Ecto neural progenitor cell (in vitro differentiated cells): ENCODE measurements around the gene SRRT.
"Not testable (repeated sequence)": the region's sequence is repeated elsewhere in the genome, so short reads cannot be mapped to it uniquely, and the experiment has no call there.

Experiments used
- DNase-seq: peaks from one replicate; pipeline ENCODE4 v3.0.0-alpha.2; 2018; ENCODE audit warnings: low spot score

SRRT gene

GRCh38 chr7:100893910-100894721 lies 19.2 kb downstream of the SRRT start:
- peak; percentile 70 for DNase-seq

GRCh38 chr7:100894860-100895700 lies 20.2 kb downstream of the SRRT start:
- peak; percentile 92 for DNase-seq

GRCh38 chr7:100895701-100895955 lies 20.7 kb downstream of the SRRT start, which contains the start of gene ACHE:
ACHE (minus strand) TSS chr7:100895888; CDS start chr7:100894232, 1,656 bp downstream.
- DNase-seq = no peak

GRCh38 chr7:100895956-100896731 lies 21.2 kb downstream of the SRRT start:
- DNase-seq = peak; percentile 82

GRCh38 chr7:100896732-100897608 lies 22.1 kb downstream of the SRRT start:
- peak; percentile 75 for DNase-seq

- no peak for DNase-seq
Measured at GRCh38 chr7:100897772-100898454, 23.0 kb downstream of the SRRT start.

GRCh38 chr7:100899432-100899831 lies 24.5 kb downstream of the SRRT start:
- DNase-seq = no peak

GRCh38 chr7:100900978-100901377 lies 26.1 kb downstream of the SRRT start:
- no peak for DNase-seq

- no peak for DNase-seq
Measured at GRCh38 chr7:100901921-100902332, 27.0 kb downstream of the SRRT start.

GRCh38 chr7:100902638-100903037 lies 27.7 kb downstream of the SRRT start:
- DNase-seq = no peak

- no peak for DNase-seq
Measured at GRCh38 chr7:100908512-100908911, 33.6 kb downstream of the SRRT start.

GRCh38 chr7:100910443-100910842 lies 35.5 kb downstream of the SRRT start:
- DNase-seq = not testable (repeated sequence)

GRCh38 chr7:100911484-100911883 lies 36.6 kb downstream of the SRRT start:
- no peak for DNase-seq

- DNase-seq = no peak
Measured at GRCh38 chr7:100914208-100914878, 39.4 kb downstream of the SRRT start.

GRCh38 chr7:100914879-100915447 lies 40.1 kb downstream of the SRRT start:
- no peak for DNase-seq

- DNase-seq = not testable (repeated sequence)
Measured at GRCh38 chr7:100919335-100919734, 44.4 kb downstream of the SRRT start.

GRCh38 chr7:100919779-100920437 lies 45.0 kb downstream of the SRRT start:
- not testable (repeated sequence) for DNase-seq

- DNase-seq = no peak
Measured at GRCh38 chr7:100921039-100921438, 46.1 kb downstream of the SRRT start.

GRCh38 chr7:100923616-100924015 lies 48.7 kb downstream of the SRRT start:
- not testable (repeated sequence) for DNase-seq
